Renal cortical epithelial cell (primary cell): Measurements from ENCODE around the gene DPP4. TPM values are rescaled to one million over a fixed set of nuclear protein-coding genes. Genes with fewer than 3 reads are reported as not detected.
"Not testable (repeated sequence)": the region's sequence is repeated elsewhere in the genome, so short reads cannot be mapped to it uniquely, and the experiment has no call there.

Experiments
- DNase-seq: peaks from one replicate; pipeline ENCODE4 v3.0.0-alpha.2; 2011; ENCODE audit warnings: low read depth
- total RNA-seq: library from RNA; depleted of rRNA; stranded (reverse); fragments of >200 nt; gene quantifications from 2 replicates; pipeline ENCODE4 v1.2.3, GENCODE V29; 2014

The DPP4 gene
- total RNA-seq, 1 donor from 2014 or later, result 65.7 TPM

DNA sequence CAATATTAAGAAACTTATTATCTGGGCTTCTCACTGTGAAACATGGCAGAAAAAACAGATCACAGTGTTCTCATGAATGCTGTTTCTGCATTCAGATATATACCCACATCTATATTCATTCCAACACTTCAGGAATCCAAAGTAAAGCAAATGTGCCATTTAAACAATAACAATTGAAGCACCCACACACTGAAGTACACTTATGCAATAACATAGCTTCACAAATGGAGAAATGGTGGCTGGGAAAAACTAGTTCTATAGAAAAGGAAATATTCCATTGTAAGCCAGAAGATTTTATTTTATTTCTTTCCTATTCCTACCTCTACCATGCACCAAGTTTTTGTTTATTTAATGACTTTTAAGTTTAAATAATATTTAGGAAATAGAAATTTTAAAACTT lies 111.9 kb downstream of the DPP4 start:
- DNase-seq, result no peak

DNA sequence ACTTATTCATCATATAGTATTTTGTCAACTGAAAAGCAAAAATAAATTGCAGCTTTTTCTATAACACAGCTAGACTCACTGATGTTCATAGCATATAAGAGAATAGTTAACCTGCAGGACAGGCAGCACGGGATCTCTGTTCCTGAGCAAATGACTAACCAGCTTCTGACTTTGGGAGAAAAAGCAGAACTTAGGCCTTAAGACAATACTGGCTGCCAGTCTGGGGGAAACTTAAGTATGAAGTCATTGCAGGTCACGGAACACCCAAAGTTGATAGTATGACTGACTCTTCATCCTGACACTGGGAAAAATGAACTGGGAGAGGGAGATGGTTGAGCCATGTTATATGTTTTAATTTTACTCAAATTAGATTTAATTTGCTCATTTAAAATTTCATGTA lies 113.0 kb downstream of the DPP4 start:
- no peak for DNase-seq

DNA sequence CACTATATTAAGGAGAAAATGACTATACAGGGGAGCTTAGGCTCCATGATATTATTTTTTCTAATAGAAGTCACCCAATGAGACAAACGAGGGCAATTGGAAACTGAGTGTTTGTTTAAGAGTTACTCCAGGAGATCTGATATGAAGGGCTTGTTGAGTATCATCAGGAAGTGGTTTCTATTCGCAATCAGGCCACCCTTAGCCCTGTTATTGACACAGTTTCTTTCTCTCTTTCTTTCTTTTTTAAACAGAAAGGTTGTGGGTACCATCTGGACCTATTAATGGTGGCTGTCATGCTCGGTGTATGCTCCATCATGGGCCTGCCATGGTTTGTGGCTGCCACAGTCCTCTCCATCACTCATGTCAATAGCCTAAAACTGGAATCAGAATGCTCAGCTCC lies 117.3 kb downstream of the DPP4 start:
- DNase-seq, result no peak

DNA sequence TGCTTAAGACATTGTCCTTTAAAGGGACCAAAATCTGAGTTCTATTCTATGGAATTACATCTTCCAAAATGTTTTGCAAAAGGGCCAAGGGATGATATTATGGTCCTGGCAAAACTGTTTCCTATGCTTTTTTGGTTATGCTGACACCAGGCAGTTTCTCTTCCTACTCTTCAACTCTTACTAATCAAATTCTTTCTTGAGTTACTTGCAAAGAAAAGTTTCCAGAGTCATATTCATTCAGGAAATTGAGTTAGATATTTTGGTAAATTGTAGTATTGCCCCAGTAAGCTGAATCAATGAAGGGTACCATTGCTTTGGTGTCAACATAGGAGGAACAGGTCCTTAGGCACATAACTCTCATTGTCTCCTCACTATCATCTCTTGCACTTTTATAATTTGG lies 118.8 kb downstream of the DPP4 start:
- DNase-seq, result no peak

DNA sequence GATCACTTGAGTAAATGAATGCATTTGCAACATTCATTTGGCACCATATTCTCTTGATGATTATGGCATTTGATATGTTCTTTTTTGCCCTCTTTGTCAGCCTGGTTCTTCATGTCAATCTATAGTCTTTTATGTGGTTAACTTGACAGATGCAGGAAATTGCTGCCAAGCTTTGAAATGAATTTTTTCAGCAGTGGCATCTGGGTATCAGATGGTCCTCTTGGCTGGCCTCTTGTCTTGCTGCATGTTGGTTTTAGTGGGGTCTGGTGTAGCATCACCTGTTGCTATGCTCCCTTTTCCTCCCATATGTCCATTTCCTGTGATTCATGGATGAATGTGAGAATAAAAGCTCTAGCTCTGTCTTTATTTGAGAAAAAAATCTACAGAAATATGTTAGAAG lies 119.9 kb downstream of the DPP4 start:
- no peak for DNase-seq

DNA sequence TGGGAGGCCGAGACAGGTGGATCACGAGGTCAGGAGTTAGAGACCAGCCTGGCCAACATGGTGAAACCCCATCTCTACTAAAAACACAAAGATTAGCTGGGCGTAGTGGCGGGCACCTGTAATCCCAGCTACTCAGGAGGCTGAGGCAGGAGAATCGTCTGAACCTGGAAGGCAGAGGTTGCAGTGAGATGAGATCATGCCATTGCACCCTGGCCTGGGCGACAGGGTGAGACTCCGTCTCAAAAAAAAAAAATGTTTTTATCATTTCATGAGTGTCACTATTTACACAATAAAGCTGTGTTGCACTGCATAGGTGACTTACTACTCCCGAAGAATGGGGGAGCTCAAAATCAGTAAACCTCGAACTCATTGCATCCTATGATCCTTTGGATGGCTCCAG lies 120.6 kb downstream of the DPP4 start:
- not testable (repeated sequence) for DNase-seq

DNA sequence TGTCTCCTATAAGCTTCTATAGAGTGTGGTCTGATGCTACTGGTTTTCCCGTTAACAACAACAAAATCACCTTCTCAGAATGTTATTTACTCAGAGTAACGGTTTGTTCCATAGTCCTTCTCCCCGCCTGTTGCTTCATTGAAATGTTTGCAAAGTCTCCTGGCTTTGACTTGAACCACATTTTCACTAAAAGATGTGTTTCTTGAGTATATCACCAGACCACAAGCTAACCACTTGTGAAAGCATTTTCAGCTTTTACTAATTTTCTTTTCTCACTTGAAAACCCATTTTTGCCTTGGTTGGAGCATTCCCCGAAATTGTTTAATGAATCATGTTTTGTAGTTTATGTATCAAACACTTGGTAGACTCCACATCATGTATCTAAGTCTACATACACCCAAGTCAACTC lies 121.2 kb downstream of the DPP4 start:
- DNase-seq, result no peak

DNA sequence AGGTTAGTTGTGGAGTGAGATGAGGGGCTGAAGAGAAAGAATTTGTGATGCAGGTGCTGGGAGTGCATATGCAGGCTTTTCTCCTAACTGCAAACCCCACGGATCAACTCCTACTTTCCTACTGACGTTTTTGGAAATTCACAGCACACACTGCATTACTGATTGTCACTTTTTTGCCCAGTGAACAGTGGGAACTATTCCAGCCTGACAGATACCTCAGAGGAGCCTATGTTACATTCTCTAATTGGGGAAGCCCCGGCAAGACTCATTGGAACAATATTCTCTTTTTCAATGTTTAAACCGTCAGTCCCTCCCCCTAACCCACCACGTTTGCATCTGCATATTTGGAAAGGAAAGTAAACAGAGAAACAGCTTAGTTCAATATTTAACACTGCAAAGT lies 126.2 kb downstream of the DPP4 start:
- no peak for DNase-seq

DNA sequence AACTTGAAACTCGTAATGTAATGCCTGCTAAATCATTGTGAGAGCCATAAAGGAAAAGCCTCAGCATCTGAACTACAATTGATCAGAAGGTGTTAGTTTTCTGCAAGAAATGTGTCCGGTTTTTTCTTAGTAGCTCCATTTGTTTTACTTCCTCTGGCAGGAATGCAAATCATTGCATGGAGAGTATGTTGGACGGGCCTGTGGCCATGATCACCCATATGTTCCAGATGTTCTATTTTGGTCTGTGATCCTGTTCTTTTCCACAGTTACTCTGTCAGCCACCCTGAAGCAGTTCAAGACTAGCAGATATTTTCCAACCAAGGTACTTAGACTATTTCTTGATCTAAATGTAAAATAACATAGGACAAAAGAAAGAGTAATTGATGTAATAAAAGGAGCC lies 126.6 kb downstream of the DPP4 start:
- no peak for DNase-seq

DNA sequence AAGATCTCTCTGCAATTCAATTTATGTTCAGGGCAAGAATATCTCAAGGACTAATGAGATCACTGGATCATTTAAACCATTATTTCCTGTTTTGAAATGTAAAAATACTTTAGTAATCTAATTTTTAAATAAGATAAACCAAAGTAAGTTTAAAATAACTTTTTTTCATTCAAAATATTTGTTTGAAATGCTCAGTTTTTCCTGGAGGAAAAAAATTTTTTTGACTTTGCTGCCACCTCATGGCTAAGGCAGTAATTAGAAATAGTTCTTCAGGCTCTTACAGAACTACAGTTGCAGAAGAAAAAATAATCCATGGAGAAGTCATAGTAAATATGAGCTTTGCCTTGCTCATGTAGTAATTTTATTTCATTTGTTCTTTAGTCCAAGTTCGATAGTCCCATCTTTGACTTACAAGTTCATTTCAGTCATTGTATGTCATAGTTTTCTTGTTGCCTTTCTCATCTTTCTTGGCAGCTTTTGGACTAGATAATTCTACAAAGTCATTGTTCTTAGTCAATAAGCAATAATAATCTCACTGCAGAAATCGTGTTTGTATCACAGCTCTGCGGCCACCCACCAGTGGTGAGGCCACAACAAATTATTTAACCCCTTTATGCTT lies 127.4 kb downstream of the DPP4 start:
- peak; percentile 50 for DNase-seq

DNA sequence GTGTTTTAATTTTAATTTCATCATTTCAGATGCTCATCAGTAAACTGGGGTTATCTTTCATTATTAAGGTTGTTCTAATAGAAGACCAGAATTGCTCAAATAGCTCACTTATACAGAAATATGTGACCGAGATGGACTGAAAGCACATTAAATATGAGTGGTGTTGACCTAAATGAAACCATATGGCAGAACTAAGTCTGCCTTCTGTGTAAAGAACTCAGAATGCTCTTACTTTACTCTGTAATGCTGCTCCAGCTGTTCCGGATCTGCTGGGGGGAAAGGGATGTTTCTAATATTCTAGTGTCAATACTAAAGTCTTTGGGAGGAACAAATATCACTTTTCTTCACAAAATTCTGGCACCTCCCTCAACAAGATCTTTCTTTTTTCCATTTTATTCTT lies 131.0 kb downstream of the DPP4 start:
- DNase-seq, result no peak

Other genes starting within 250 kb of the DPP4 start
- gene GCG, start 78.0 kb upstream of the DPP4 start, total RNA-seq, result not detected in 2 replicates
- 0.15 and 0.17 TPM in 2 replicates for gene FAP, start 169.2 kb upstream of the DPP4 start, total RNA-seq
- 16.1 and 18.6 TPM in 2 replicates for gene IFIH1, start 244.5 kb upstream of the DPP4 start, total RNA-seq